NCI-H524 treated with DMSO at 0.1 percent for 48 hours (cell line): ENCODE results near the gene PTCD3.

Source experiments
- DNase-seq: peaks from one replicate; lab custom pipeline; 2025; lab: John Stamatoyannopoulos, UW

The PTCD3 gene

GRCh38 chr2:86082756-86083155 is 23.3 kb upstream of the PTCD3 start:
- no peak for DNase-seq

- DNase-seq, result no peak
Observed at GRCh38 chr2:86087936-86088850, 17.8 kb upstream of the PTCD3 start.

- DNase-seq, result no peak
Observed at GRCh38 chr2:86094229-86094628, 11.8 kb upstream of the PTCD3 start.

GRCh38 chr2:86097114-86097896 is 8.7 kb upstream of the PTCD3 start:
- no peak for DNase-seq

- no peak for DNase-seq
Observed at GRCh38 chr2:86097913-86098312, 8.1 kb upstream of the PTCD3 start.

GRCh38 chr2:86102157-86102556 is 3.9 kb upstream of the PTCD3 start:
- DNase-seq, result no peak

- DNase-seq, result peak; percentile 71
Observed at GRCh38 chr2:86105252-86105968, 625 bp upstream of the PTCD3 start, which contains the start of gene POLR1A. POLR1A (minus strand) TSS chr2:86105886; CDS start chr2:86105776, 110 bp downstream.

GRCh38 chr2:86107031-86107430 is 996 bp downstream of the PTCD3 start:
- no peak for DNase-seq

GRCh38 chr2:86118130-86118529 is 12.1 kb downstream of the PTCD3 start:
- DNase-seq, result no peak

GRCh38 chr2:86123328-86123925 is 17.4 kb downstream of the PTCD3 start:
- DNase-seq, result no peak

- no peak for DNase-seq
Observed at GRCh38 chr2:86124683-86125082, 18.6 kb downstream of the PTCD3 start.

GRCh38 chr2:86134709-86135108 is 28.7 kb downstream of the PTCD3 start:
- no peak for DNase-seq

- no peak for DNase-seq
Observed at GRCh38 chr2:86135653-86136052, 29.6 kb downstream of the PTCD3 start.

- no peak for DNase-seq
Observed at GRCh38 chr2:86136141-86136540, 30.1 kb downstream of the PTCD3 start.

- no peak for DNase-seq
Observed at GRCh38 chr2:86138736-86139625, 32.9 kb downstream of the PTCD3 start.

- no peak for DNase-seq
Observed at GRCh38 chr2:86139981-86140380, 33.9 kb downstream of the PTCD3 start.

GRCh38 chr2:86140969-86141392 is 34.9 kb downstream of the PTCD3 start:
- DNase-seq, result no peak

- DNase-seq, result no peak
Observed at GRCh38 chr2:86142436-86143257, 36.6 kb downstream of the PTCD3 start.

- no peak for DNase-seq
Observed at GRCh38 chr2:86143307-86143706, 37.3 kb downstream of the PTCD3 start.
